Myocyte (in vitro differentiated cells): ENCODE data around the gene CALML5. TPM values are rescaled to one million over a fixed set of nuclear protein-coding genes. Genes with fewer than 3 reads are reported as not detected.
A peak's percentile ranks its signal among the peaks of the same experiment; 100 is the strongest.

Experiments used
- DNase-seq: peaks from one replicate; pipeline ENCODE4 v3.0.0-alpha.2; 2012; ENCODE audit warnings: low read depth
- polyA plus RNA-seq: library from polyadenylated mRNA; unstranded; fragments of >200 nt; gene quantifications from one replicate; pipeline ENCODE4 v1.2.1, GENCODE V29; 2012; ENCODE audit warnings: missing spikeins
- total RNA-seq: library from RNA; depleted of rRNA; stranded (reverse); fragments of >200 nt; gene quantifications from 2 replicates; pipeline ENCODE4 v1.2.3, GENCODE V29; 2014

CALML5 gene, protein sequence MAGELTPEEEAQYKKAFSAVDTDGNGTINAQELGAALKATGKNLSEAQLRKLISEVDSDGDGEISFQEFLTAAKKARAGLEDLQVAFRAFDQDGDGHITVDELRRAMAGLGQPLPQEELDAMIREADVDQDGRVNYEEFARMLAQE
- total RNA-seq, result not detected in 2 replicates
- not detected for polyA plus RNA-seq

- DNase-seq, result no peak
Observed at GRCh38 chr10:5499493-5500140, at the start of gene CALML5. CALML5 (minus strand) TSS chr10:5499570; CDS start chr10:5499438, 132 bp downstream.

DNA sequence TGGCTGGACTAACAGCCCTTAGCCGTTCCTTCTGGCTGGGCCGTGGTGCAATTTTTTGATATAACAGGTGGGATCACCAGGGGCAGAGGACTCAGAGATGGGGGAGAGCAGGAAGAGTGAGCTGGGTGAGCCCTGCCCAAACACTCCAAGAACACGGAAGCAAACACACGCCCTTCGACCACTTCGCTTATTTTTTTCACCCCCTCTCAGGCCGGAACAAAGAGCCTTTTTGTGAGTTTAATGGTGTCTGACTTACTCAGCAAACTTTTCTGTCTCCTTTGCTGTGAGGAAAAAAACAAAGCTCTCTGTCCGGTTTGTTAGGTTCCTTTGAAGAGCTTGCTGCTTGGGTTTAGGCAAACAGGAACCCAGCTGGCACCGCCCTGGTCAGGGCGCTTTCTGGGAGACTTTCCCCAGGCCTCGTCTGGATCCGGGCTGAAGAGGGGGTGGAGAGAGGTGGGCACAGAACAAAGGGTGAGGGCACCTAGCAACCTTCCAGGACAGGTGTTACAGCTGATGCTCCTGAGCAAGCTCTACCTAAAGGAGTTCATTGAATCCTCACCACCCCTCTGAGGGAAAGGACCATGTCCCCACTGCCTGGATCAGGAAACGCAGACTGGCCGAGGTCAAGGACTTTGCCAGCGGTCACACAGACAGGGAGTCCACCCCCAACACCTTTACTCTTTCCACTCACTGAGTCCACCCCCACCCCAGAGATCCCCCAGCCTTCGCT is 48.7 kb upstream of the CALML5 start:
- peak; percentile 33 for DNase-seq

GRCh38 chr10:5547681-5547930 is 48.2 kb upstream of the CALML5 start:
- no peak for DNase-seq

- peak; percentile 22 for DNase-seq
Observed at GRCh38 chr10:5546891-5547680, 47.7 kb upstream of the CALML5 start.

DNA sequence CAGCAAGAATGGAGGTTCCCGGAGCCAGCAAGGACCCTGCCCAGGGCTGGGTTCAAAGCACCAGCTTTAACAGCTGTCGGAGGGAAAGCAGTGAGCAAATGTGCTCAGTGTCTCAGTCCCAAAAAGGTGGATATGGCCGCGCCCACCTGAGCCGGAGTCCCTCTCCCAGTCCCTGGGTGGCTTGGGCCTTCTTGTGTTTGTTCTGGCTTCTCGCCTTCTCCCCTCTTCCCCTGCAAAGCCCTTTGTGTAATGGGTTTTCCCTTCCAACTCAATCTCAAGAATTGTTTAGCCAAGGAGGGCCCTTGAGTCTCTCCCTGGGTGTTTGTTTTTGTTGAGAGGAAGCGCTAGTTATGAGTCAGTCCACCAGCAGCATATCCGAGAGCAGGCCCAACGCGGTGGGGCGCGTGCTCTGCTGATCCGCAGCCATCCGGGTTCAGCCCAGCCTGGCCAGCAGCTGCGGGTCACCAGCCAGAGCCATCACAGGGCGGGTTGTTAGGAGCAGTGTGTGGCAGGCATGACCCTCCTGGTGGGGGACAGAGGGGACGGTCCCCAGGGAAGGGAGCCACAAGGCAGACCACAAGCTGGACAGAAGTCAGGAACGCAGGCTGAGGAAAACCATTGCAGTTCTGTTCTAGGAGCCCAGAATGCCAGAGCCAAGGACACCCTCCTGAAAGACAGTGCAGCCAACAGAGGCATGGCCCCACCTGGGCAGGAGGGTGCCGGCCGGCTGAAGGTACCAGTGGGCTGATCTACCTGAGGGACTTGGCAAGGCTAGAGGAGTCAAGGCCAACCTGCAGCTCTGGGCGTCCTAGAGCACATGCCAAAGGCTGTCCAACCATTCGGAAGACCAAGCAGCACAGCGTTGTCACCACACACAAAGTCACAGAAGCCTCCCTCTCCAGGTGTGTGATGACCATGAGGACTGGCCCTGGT is 46.7 kb upstream of the CALML5 start:
- peak; percentile 83 for DNase-seq

GRCh38 chr10:5545426-5545777 is 46.0 kb upstream of the CALML5 start:
- no peak for DNase-seq

DNA sequence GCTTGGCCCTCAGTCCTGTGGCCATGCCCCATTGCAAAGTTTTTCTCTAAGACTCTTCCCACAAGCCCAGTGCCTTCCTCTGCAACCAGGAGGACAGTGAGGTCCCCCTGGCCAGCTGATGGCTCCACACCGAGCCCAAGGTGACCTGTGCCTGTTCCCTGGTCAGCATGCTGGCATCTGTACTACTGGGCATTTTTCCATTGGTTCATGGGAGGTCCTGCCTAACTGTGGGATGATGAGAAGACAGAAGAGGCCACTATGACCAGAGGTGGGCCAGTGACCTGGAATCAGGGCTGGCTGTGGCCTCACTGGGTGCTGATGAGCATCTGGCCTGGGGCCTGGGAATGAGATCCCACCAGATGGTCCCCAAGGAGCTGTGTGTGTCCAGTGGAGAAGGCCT is 45.6 kb upstream of the CALML5 start:
- DNase-seq, result no peak

DNA sequence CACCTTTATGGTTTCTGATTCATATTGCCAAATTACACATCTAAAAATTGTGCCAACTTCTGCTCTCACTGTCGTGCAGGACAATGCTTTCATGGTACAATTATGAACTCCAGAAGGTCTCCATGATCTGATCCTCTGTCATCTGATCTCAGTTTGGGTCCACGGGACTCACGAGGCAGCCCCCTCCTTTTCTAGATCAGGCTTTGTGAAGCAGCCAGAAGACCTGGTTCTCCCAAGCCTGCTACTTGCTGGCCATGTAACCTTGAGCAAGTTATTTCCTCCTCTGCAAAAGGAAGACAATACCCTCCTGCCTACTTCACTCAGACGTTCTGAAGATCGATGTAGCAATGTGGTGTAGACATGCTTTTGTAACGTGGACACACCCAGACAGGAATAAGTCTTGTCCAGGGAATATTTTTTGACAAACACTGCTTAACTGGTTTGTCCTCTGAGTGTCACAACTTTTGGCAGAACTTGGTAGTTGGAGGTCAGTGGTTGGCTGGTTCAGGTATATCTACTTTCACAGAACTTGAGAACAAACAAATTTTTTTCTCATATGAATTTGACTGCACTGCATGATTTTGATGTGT is 44.9 kb upstream of the CALML5 start:
- DNase-seq, result no peak

DNA sequence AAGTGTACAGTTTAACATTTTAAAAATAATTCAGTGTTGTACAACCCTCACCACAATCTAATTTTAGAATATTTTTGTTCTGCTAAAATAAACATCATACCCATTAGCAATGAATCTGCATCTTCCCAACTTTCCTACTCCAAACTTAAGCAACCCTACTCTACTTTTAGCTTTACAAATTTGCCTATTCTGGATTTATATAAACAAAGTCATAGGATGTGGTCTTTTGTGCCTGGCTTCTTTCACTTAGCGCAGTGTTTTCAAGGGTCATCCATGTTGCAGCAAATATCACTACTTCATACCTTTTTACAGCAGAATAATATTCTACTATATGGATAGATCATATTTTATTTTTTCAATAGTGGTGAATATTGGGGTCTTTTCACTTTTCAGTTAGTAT is 44.3 kb upstream of the CALML5 start:
- no peak for DNase-seq

DNA sequence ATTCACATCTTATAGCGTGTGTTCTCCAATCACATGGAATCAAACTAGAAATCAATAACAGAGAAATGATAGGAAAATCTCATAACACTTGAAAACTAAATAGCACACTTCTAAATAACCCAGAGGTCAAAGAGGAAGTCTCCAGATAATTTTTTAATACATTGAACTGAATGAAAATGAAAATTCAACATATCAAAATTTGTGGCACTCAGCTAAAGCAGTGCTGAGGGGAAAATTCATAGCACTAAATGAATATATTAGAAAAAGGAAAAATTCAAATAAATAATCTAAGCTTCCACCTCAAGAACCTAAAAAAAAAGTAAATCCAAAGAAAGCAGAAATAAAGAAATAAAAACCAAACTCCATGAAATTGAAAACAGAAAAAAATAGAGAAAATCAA is 42.7 kb upstream of the CALML5 start:
- DNase-seq, result no peak

DNA sequence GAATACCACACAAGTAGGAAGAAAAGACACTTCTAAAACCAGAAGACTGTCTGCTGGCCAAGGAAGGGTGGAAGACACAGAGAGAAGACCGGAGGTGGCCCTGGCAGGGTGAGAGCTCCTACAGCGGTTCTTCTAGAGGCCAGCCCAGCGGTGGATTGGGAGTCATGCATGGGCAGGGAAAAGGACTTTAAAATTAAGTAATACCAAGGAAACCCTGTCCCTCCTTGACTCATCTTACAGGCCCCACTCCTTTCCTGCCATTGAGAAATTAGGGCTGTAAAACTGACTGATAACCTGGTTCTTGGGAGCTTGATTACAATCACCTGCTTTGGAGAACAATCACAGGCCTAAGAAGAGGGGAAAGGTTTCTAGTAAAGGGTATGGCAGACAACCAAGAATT is 41.5 kb upstream of the CALML5 start:
- DNase-seq, result no peak

DNA sequence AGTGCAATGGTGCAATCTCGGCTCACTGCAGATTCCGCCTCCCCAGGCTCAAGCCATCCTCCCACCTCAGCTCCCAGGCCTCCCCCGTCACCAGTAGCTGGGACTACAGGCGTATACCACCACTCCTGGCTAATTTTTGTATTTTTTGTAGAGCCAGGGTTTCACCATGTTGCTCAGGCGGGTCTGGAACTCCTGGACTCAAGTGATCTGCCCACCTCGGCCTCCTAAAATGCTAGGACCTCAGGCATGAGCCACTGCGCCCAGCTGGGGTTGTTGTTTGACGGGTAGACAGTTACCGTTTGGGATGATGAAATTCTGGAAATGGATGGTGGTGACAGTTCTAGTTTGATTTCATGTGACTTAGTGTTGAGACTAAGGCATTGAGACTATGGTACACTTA is 40.7 kb upstream of the CALML5 start:
- DNase-seq, result no peak

GRCh38 chr10:5538892-5539651 is 39.7 kb upstream of the CALML5 start:
- no peak for DNase-seq

DNA sequence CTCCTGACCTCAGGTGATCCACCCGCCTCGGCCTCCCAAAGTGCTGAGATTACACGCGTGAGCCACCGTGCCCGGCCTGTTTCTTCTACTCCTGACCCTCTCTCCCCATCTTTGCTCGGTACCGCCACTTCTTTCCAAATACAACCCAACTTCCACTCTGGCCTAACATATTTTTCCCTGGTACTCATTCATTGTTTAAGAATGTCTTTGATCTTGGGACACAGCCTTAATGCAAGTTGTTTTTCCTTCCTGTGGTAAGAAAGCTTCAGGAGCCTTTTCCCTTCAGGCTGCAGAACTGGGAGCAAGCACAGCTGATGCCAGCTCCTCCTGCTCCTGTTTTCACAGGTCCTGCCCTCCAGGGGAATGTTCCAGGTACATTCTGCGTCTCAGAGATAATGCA is 39.1 kb upstream of the CALML5 start:
- DNase-seq, result no peak

DNA sequence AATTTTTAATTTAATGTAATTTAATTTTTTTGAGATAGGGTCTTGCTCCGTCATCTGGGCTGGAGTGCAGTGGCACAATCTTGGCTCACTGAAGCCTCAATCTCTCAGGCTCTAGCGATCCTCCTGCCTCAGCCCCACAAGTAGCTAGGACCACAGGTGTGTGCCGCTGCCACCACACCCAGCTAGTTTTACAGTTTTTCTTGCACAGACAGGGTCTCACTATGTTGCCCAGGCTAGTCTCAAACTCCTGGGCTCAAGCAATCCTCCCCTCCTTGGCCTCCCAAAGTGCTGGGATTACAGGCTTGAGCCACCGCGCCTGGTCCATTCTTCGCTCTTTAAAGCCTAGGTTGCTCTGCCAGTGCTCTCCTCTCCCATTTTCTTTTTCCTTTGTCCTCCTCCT is 38.3 kb upstream of the CALML5 start:
- DNase-seq, result no peak

- no peak for DNase-seq
Observed at GRCh38 chr10:5536486-5537081, 37.2 kb upstream of the CALML5 start.

- DNase-seq, result peak; percentile 40
Observed at GRCh38 chr10:5534880-5535856, 35.8 kb upstream of the CALML5 start.

- DNase-seq, result peak; percentile 26
Observed at GRCh38 chr10:5534051-5534821, 34.9 kb upstream of the CALML5 start.
